Measurements from ENCODE around the gene TEAD2. TPM values are rescaled to one million over a fixed set of nuclear protein-coding genes. Genes with fewer than 3 reads are reported as not detected.

TEAD2 gene
- total and polyA plus RNA-seq, 11 donors = 31.1 to 77.2 (median 52.2) TPM

- Histone ChIP-seq H3K27ac (no peak overlapping the region), H3K4me3 (no peak overlapping the region), H3K4me1 (no peaks in the 10 kb centered on the region), H3K36me3 (no peaks in the 10 kb centered on the region), H3K27me3 (no peaks in the 10 kb centered on the region), H3K9me3 (peaks cover 0 to 23% (median 11%) of the 10 kb centered on the region in 12 donors)
- TF ChIP-seq CTCF (IDR thresholded peaks at IDR 0.05) (no peak), POLR2A (IDR thresholded peaks at IDR 0.05) (no peak)
- intact Hi-C loops (cut with DNase I) = no loop called here
- ATAC-seq (no peak), DNase-seq (no peak)
- 53 to 94% (median 83%) methylated on average over 3 of the region's 3 CpGs for WGBS, 4 donors
These were observed 9.0 kb upstream of the TEAD2 start for GRCh38 chr19:49371184-49371583.

- no peak for ATAC-seq
- no peak overlapping the region for H3K27ac ChIP-seq
- H3K27me3 ChIP-seq = no peaks in the 10 kb centered on the region
- H3K4me1 ChIP-seq = peaks cover 0 to 5% (median 2%) of the 10 kb centered on the region in 12 donors
- intact Hi-C loops (cut with DNase I) = no loop called here
- TF ChIP-seq POLR2A (IDR thresholded peaks at IDR 0.05) = no peak
- no peak for TF ChIP-seq CTCF (IDR thresholded peaks at IDR 0.05)
- WGBS, 4 donors = 80 to 94% (median 89%) methylated on average over 5 of the region's 5 CpGs
- no peak overlapping the region for H3K4me3 ChIP-seq
- peaks cover 0 to 23% (median 11%) of the 10 kb centered on the region in 12 donors for H3K9me3 ChIP-seq
- DNase-seq = no peak
- H3K36me3 ChIP-seq = no peaks in the 10 kb centered on the region
These were observed 6.6 kb upstream of the TEAD2 start for GRCh38 chr19:49368711-49369358.

GRCh38 chr19:49366110-49366509, 3.9 kb upstream of the TEAD2 start:
- ATAC-seq = no peak
- H3K9me3 ChIP-seq = peaks cover 0 to 23% (median 11%) of the 10 kb centered on the region in 12 donors
- peaks cover 0 to 12% (median 0%) of the 10 kb centered on the region in 9 donors for H3K27me3 ChIP-seq
- DNase-seq = no peak
- H3K4me3 ChIP-seq = no peak overlapping the region
- no peaks in the 10 kb centered on the region for H3K36me3 ChIP-seq
- H3K4me1 ChIP-seq = peaks cover 0 to 22% (median 7%) of the 10 kb centered on the region in 12 donors
- intact Hi-C loops (cut with DNase I) = no loop called here
- no peak for TF ChIP-seq CTCF (IDR thresholded peaks at IDR 0.05)
- TF ChIP-seq POLR2A (IDR thresholded peaks at IDR 0.05) = no peak
- no peak overlapping the region for H3K27ac ChIP-seq

GRCh38 chr19:49364083-49364737, 2.0 kb upstream of the TEAD2 start:
- Histone ChIP-seq H3K9me3 (peaks cover 0 to 14% (median 7%) of the 10 kb centered on the region in 12 donors), H3K36me3 (peaks cover 0 to 7% (median 4%) of the 10 kb centered on the region in 9 donors), H3K4me1 (peaks cover 0 to 23% (median 7%) of the 10 kb centered on the region in 12 donors), H3K27me3 (peaks cover 0 to 12% (median 0%) of the 10 kb centered on the region in 9 donors), H3K4me3 (peak overlapping the region in 11 of 12 donors; percentile 5 to 95 (median 74)), H3K27ac (peak overlapping the region in 9 of 12 donors; percentile 62 to 99 (median 72))
- no peak for ATAC-seq
- 71 to 80% (median 75%) methylated on average over 27 of the region's 27 CpGs for WGBS, 4 donors
- intact Hi-C loops (cut with DNase I) = no loop called here
- peak in 2 of 5 donors; percentile 40 to 66 for DNase-seq
- TF ChIP-seq CTCF (IDR thresholded peaks at IDR 0.05) (no peak), POLR2A (IDR thresholded peaks at IDR 0.05) (no peak)
